Adrenal gland (tissue), 5 donors: ENCODE measurements around the gene GTF2A2.

Experiments
- CTCF ChIP-seq, 6 experiments: fragments of 450-650 bp in 4 of 6; fragments of 200-600 bp in 2 of 6; sonication (generic) in 1 of 6; IDR thresholded peaks; 1 replicate in 5 of 6; 2 replicates in 1 of 6; pipeline versions ENCODE4 v1.5.1 to v1.8.0; 2016 to 2021; ENCODE audit warnings: antibody characterized with exemption in 6 of 6, mild to moderate bottlenecking in 2 of 6, moderate library complexity in 1 of 6
- POLR2A ChIP-seq, 2 donors: fragments of 450-650 bp; IDR thresholded peaks; one replicate each; pipeline ENCODE4 v1.6.1; 2017; ENCODE audit warnings: antibody characterized with exemption in 2 of 2, mild to moderate bottlenecking in 2 of 2, moderate library complexity in 1 of 2
- donor health status: DM: no; HTN: no; CAD: no.

- TF ChIP-seq CTCF (IDR thresholded peaks at IDR 0.05) (no peak), POLR2A (IDR thresholded peaks at IDR 0.05) (no peak)
Measured at GRCh38 chr15:59686389-59686788, 29.1 kb upstream of the GTF2A2 start.
